Activated T-helper 1 cell treated with anti-CD3 and anti-CD28 coated beads, Interleukin-12 subunit alpha, Interleukin-12 subunit beta, Interleukin-2, Interleukin-4 antibody, amounts not matched to agents 30 ng/mL and 10 ng/mL and 1 ng/mL, durations not matched to agents 14 hours and 24 hours and 36 hours (primary cell): Measurements from ENCODE around the gene GCHFR. TPM values are rescaled to one million over a fixed set of nuclear protein-coding genes. Genes with fewer than 3 reads are reported as not detected.

ENCODE experiments used
- DNase-seq: peaks from one replicate; pipeline ENCODE4 v3.0.0; 2021; ENCODE audit warnings: low spot score
- H3K27ac Mint-ChIP-seq: one replicate; pipeline ENCODE4 v1.8.0; 2021; ENCODE audit warnings: mild to moderate bottlenecking, mixed read lengths
- H3K27me3 Mint-ChIP-seq: one replicate; pipeline ENCODE4 v1.8.0; 2022; ENCODE audit warnings: mild to moderate bottlenecking, moderate library complexity, mixed read lengths; ENCODE audit not compliant: insufficient read depth
- H3K36me3 Mint-ChIP-seq: one replicate; pipeline ENCODE4 v1.8.0; 2021; ENCODE audit warnings: low read depth, mixed read lengths
- H3K4me1 Mint-ChIP-seq: one replicate; pipeline ENCODE4 v1.8.0; 2021; ENCODE audit warnings: low read depth, mixed read lengths
- H3K4me3 Mint-ChIP-seq: one replicate; pipeline ENCODE4 v1.8.0; 2021; ENCODE audit warnings: mild to moderate bottlenecking, moderate library complexity, mixed read lengths
- H3K9me3 Mint-ChIP-seq: one replicate; pipeline ENCODE4 v1.8.0; 2021; ENCODE audit warnings: mixed read lengths
- intact Hi-C: fragments of 100-400 bp; cut with micrococcal nuclease; formaldehyde crosslinking; loops from one replicate; pipeline ENCODE4 v1.15.1; 2024
- total RNA-seq: library from RNA; stranded (reverse); gene quantifications from 2 replicates; pipeline ENCODE4 v1.2.3, GENCODE V29; 2022

The GCHFR gene
- total RNA-seq, 1 donor from 2014 or later = 35.7 TPM

- Mint-ChIP-seq H3K36me3 (peaks cover 11% of the 10 kb centered on the region), H3K27ac (no peak overlapping the region), H3K4me3 (no peak overlapping the region), H3K9me3 (no peaks in the 10 kb centered on the region), H3K27me3 (no peaks in the 10 kb centered on the region), H3K4me1 (peaks cover 15% of the 10 kb centered on the region)
- no peak for DNase-seq
- intact Hi-C loops = no loop called here
Measured at GRCh38 chr15:40792394-40792793, 28.5 kb downstream of the GCHFR start.

- Mint-ChIP-seq H3K27me3 (no peaks in the 10 kb centered on the region), H3K27ac (no peak overlapping the region), H3K36me3 (peaks cover 19% of the 10 kb centered on the region), H3K4me1 (peaks cover 15% of the 10 kb centered on the region), H3K9me3 (no peaks in the 10 kb centered on the region), H3K4me3 (no peak overlapping the region)
- no peak for DNase-seq
- intact Hi-C loops = no loop called here
Measured at GRCh38 chr15:40793216-40793989, 29.5 kb downstream of the GCHFR start.

- no peak overlapping the region for H3K4me3 Mint-ChIP-seq
- H3K36me3 Mint-ChIP-seq = peaks cover 17% of the 10 kb centered on the region
- no peak overlapping the region for H3K27ac Mint-ChIP-seq
- intact Hi-C loops = no loop called here
- H3K4me1 Mint-ChIP-seq = peaks cover 24% of the 10 kb centered on the region
- DNase-seq = no peak
- H3K9me3 Mint-ChIP-seq = no peaks in the 10 kb centered on the region
- H3K27me3 Mint-ChIP-seq = no peaks in the 10 kb centered on the region
Measured at GRCh38 chr15:40796041-40796440, 32.2 kb downstream of the GCHFR start.

- Mint-ChIP-seq H3K9me3 (no peaks in the 10 kb centered on the region), H3K27me3 (no peaks in the 10 kb centered on the region), H3K4me3 (no peak overlapping the region), H3K36me3 (peaks cover 20% of the 10 kb centered on the region), H3K27ac (no peak overlapping the region), H3K4me1 (peaks cover 24% of the 10 kb centered on the region)
- intact Hi-C loops = no loop called here
- DNase-seq = no peak
Measured at GRCh38 chr15:40796512-40796911, 32.6 kb downstream of the GCHFR start.

- DNase-seq = no peak
- Mint-ChIP-seq H3K36me3 (peaks cover 18% of the 10 kb centered on the region), H3K27me3 (no peaks in the 10 kb centered on the region), H3K9me3 (no peaks in the 10 kb centered on the region), H3K4me3 (no peak overlapping the region), H3K27ac (peak overlapping the region; percentile 48), H3K4me1 (peaks cover 16% of the 10 kb centered on the region)
- intact Hi-C loops = no loop called here
Measured at GRCh38 chr15:40799523-40799922, 35.7 kb downstream of the GCHFR start.

- DNase-seq = no peak
- H3K9me3 Mint-ChIP-seq = no peaks in the 10 kb centered on the region
- H3K4me1 Mint-ChIP-seq = peaks cover 21% of the 10 kb centered on the region
- intact Hi-C loops = no loop called here
- peaks cover 16% of the 10 kb centered on the region for H3K36me3 Mint-ChIP-seq
- H3K4me3 Mint-ChIP-seq = no peak overlapping the region
- H3K27ac Mint-ChIP-seq = no peak overlapping the region
- H3K27me3 Mint-ChIP-seq = no peaks in the 10 kb centered on the region
Measured at GRCh38 chr15:40803076-40803475, 39.2 kb downstream of the GCHFR start.

- Mint-ChIP-seq H3K36me3 (peaks cover 13% of the 10 kb centered on the region), H3K27ac (no peak overlapping the region), H3K4me1 (peaks cover 23% of the 10 kb centered on the region), H3K4me3 (no peak overlapping the region), H3K27me3 (no peaks in the 10 kb centered on the region), H3K9me3 (no peaks in the 10 kb centered on the region)
- intact Hi-C loops = no loop called here
- DNase-seq = no peak
Measured at GRCh38 chr15:40803688-40804087, 39.8 kb downstream of the GCHFR start.

- Mint-ChIP-seq H3K4me1 (peaks cover 17% of the 10 kb centered on the region), H3K4me3 (peak overlapping the region; percentile 93), H3K27me3 (no peaks in the 10 kb centered on the region), H3K9me3 (no peaks in the 10 kb centered on the region), H3K36me3 (peaks cover 18% of the 10 kb centered on the region), H3K27ac (peak overlapping the region; percentile 100)
- intact Hi-C loops = loop anchor here (1.0 to 5.0 kb wide), 16 partner anchors 38 to 1466 kb away; partner anchors contain the start of genes CHAC1, CHP1, GANC and INO80
- no peak for DNase-seq
Measured at GRCh38 chr15:40806672-40807027, 42.8 kb downstream of the GCHFR start.

- peaks cover 15% of the 10 kb centered on the region for H3K36me3 Mint-ChIP-seq
- H3K4me3 Mint-ChIP-seq = peak within 1 kb of the TSS; percentile 93
- DNase-seq = peak; percentile 93
- peaks cover 17% of the 10 kb centered on the region for H3K4me1 Mint-ChIP-seq
- intact Hi-C loops = loop anchor here (1.0 to 5.0 kb wide), 16 partner anchors 37 to 1466 kb away; partner anchors contain the start of genes CHAC1, CHP1, GANC and INO80
- H3K27me3 Mint-ChIP-seq = no peaks in the 10 kb centered on the region
- H3K9me3 Mint-ChIP-seq = no peaks in the 10 kb centered on the region
- H3K27ac Mint-ChIP-seq = peak within 1 kb of the TSS; percentile 100
Measured at GRCh38 chr15:40807028-40807887, 43.4 kb downstream of the GCHFR start, which contains the start of the genes DNAJC17 and ZFYVE19. TSS of gene DNAJC17 (minus strand) at chr15:40807473. CDS start at chr15:40807446, 27 bp downstream. TSS of gene ZFYVE19 (plus strand) at chr15:40807089. CDS start at chr15:40807590, 501 bp downstream.

- Mint-ChIP-seq H3K27ac (peak overlapping the region; percentile 74), H3K9me3 (no peaks in the 10 kb centered on the region), H3K4me3 (peak overlapping the region; percentile 93), H3K27me3 (no peaks in the 10 kb centered on the region), H3K4me1 (peaks cover 17% of the 10 kb centered on the region), H3K36me3 (peaks cover 15% of the 10 kb centered on the region)
- intact Hi-C loops = loop anchor here (1.0 to 5.0 kb wide), 16 partner anchors 36 to 1465 kb away; partner anchors contain the start of genes CHAC1, CHP1, GANC and INO80
- no peak for DNase-seq
Measured at GRCh38 chr15:40807888-40808461, 44.1 kb downstream of the GCHFR start.

- intact Hi-C loops = loop anchor here (5.0 kb wide), 2 partner anchors 48 to 143 kb away; partner anchors contain the start of gene CHAC1
- H3K27ac Mint-ChIP-seq = no peak overlapping the region
- no peaks in the 10 kb centered on the region for H3K9me3 Mint-ChIP-seq
- H3K27me3 Mint-ChIP-seq = no peaks in the 10 kb centered on the region
- peaks cover 16% of the 10 kb centered on the region for H3K36me3 Mint-ChIP-seq
- DNase-seq = no peak
- peak overlapping the region; percentile 93 for H3K4me3 Mint-ChIP-seq
- peaks cover 17% of the 10 kb centered on the region for H3K4me1 Mint-ChIP-seq
Measured at GRCh38 chr15:40808861-40809450, 45.1 kb downstream of the GCHFR start.

- intact Hi-C loops = no loop called here
- H3K27ac Mint-ChIP-seq = no peak overlapping the region
Measured at GRCh38 chr15:40812721-40813425, 49.0 kb downstream of the GCHFR start.

More at GRCh38 chr15:40812721-40813425, 49.0 kb downstream of the GCHFR start:
- no peaks in the 10 kb centered on the region for H3K9me3 Mint-ChIP-seq
- H3K4me1 Mint-ChIP-seq = peaks cover 11% of the 10 kb centered on the region
- no peaks in the 10 kb centered on the region for H3K27me3 Mint-ChIP-seq
- H3K36me3 Mint-ChIP-seq = peaks cover 26% of the 10 kb centered on the region
- no peak for DNase-seq
- no peak overlapping the region for H3K4me3 Mint-ChIP-seq
